H1 (cell line): ENCODE measurements around the gene IGFBP3. TPM values are rescaled to one million over a fixed set of nuclear protein-coding genes. Genes with fewer than 3 reads are reported as not detected.

ENCODE experiments used
- CTCF ChIA-PET: fragments of 300-600 bp; sonication (Branson Sonifier 250); formaldehyde crosslinking; loops from one replicate; lab custom pipeline; 2021; ENCODE audit not compliant: partially characterized antibody; lab: Charles Lee
- POLR2A ChIA-PET: fragments of 300-600 bp; sonication (Branson Sonifier 250); formaldehyde crosslinking; loops from one replicate; lab custom pipeline; 2021; ENCODE audit warnings: inconsistent platforms; ENCODE audit not compliant: partially characterized antibody; lab: Charles Lee
- DNase-seq, 2 experiments: peaks; one replicate each; pipeline versions ENCODE4 v3.0.0 to v3.0.0-alpha.2; 2010 to 2022; ENCODE audit warnings: low spot score in 2 of 2, low read depth in 1 of 2, mixed read lengths in 1 of 2
- FAIRE-seq: peaks from 2 replicates; lab custom pipeline; 2011; peaks lifted over from hg19 to GRCh38; lab: Jason Lieb, UNC
- H2AFZ ChIP-seq: 2 replicates; pipeline ENCODE4 v1.8.1; 2012; ENCODE audit warnings: low read length, inconsistent platforms
- H2AK5ac ChIP-seq: 2 replicates; pipeline ENCODE4 v1.6.1; 2013; ENCODE audit warnings: low read depth, low read length
- H2BK120ac ChIP-seq: replicated peaks from 2 replicates; pipeline ENCODE3; 2013; ENCODE audit warnings: low read depth, low read length, inconsistent platforms
- H2BK12ac ChIP-seq: 2 replicates; pipeline ENCODE4 v1.6.1; 2013; ENCODE audit warnings: low read depth, low read length
- H2BK15ac ChIP-seq: 2 replicates; pipeline ENCODE4 v1.6.1; 2013; ENCODE audit warnings: low read length
- H2BK20ac ChIP-seq: 2 replicates; pipeline ENCODE4 v1.6.1; 2013; ENCODE audit warnings: low read length
- H2BK5ac ChIP-seq: 2 replicates; pipeline ENCODE4 v1.6.1; 2013; ENCODE audit warnings: low read depth, low read length
- H3K14ac ChIP-seq: 2 replicates; pipeline ENCODE4 v1.6.1; 2013; ENCODE audit warnings: inconsistent platforms; ENCODE audit not compliant: insufficient read length
- H3K18ac ChIP-seq: 2 replicates; pipeline ENCODE4 v1.6.1; 2013; ENCODE audit warnings: low read length; ENCODE audit errors: extremely low read depth
- H3K23ac ChIP-seq: 2 replicates; pipeline ENCODE4 v1.6.1; 2013; ENCODE audit warnings: inconsistent platforms; ENCODE audit not compliant: insufficient read length
- H3K23me2 ChIP-seq: 2 replicates; pipeline ENCODE4 v1.6.1; 2013; ENCODE audit warnings: low read depth, low read length
- H3K27ac ChIP-seq: 2 replicates; pipeline ENCODE4 v1.6.1; 2011; ENCODE audit warnings: low read depth, low read length, inconsistent platforms
- H3K27me3 ChIP-seq, 4 experiments: replicated peaks in 1 of 4; 1 replicate in 1 of 4; 2 replicates in 3 of 4; pipeline versions ENCODE4 v1.6.1 to v1.8.1; 2011 to 2013; ENCODE audit warnings: low read length in 3 of 4, mild to moderate bottlenecking in 3 of 4, inconsistent platforms in 2 of 4, mixed read lengths in 2 of 4, moderate library complexity in 1 of 4; ENCODE audit not compliant: control insufficient read depth in 3 of 4, insufficient read depth in 3 of 4; ENCODE audit errors: extremely low read depth in 1 of 4
- H3K36me3 ChIP-seq, 4 experiments: 2 replicates each; pipeline versions ENCODE4 v1.6.1 to v1.8.1; 2011 to 2013; ENCODE audit warnings: mild to moderate bottlenecking in 4 of 4, low read length in 3 of 4, moderate library complexity in 2 of 4, control low read depth in 1 of 4, inconsistent platforms in 1 of 4; ENCODE audit not compliant: insufficient read depth in 4 of 4, control insufficient read depth in 2 of 4
- H3K4ac ChIP-seq: replicated peaks from 2 replicates; pipeline ENCODE3; 2013; ENCODE audit warnings: low read length, low read depth, mixed read lengths, inconsistent platforms; ENCODE audit not compliant: insufficient read length
- H3K4me1 ChIP-seq, 4 experiments: replicated peaks in 1 of 4; 1 replicate in 1 of 4; 2 replicates in 3 of 4; pipeline versions ENCODE4 v1.6.1 to v1.8.1; 2011 to 2013; ENCODE audit warnings: low read length in 3 of 4, inconsistent platforms in 2 of 4, mixed read lengths in 1 of 4; ENCODE audit not compliant: insufficient read depth in 4 of 4, control insufficient read depth in 3 of 4
- H3K4me2 ChIP-seq, 2 experiments: 2 replicates each; pipeline versions ENCODE4 v1.6.1 to v1.8.1; 2011 to 2013; ENCODE audit warnings: low read depth in 2 of 2, low read length in 2 of 2, control low read depth in 1 of 2, inconsistent platforms in 1 of 2, mild to moderate bottlenecking in 1 of 2; ENCODE audit not compliant: insufficient read depth in 1 of 2
- H3K4me3 ChIP-seq, 4 experiments: fragments of 200-600, 300-600 bp in 1 of 4; sonication (generic), shearing (Covaris generic), sonication (Bioruptor Twin) in 1 of 4; 2 replicates each; pipeline versions ENCODE4 v1.5.1 to v1.8.1; 2011 to 2016; ENCODE audit warnings: low read length in 4 of 4, low read depth in 3 of 4, control low read depth in 2 of 4, inconsistent platforms in 2 of 4, mild to moderate bottlenecking in 2 of 4, mixed read lengths in 1 of 4, moderate library complexity in 1 of 4; ENCODE audit not compliant: insufficient read depth in 2 of 4; ENCODE audit errors: extremely low read depth in 1 of 4
- H3K56ac ChIP-seq: replicated peaks from 2 replicates; pipeline ENCODE3; 2013; ENCODE audit warnings: low read depth, mild to moderate bottlenecking, mixed read lengths, low read length, inconsistent platforms; ENCODE audit not compliant: insufficient read length
- H3K79me1 ChIP-seq: 2 replicates; pipeline ENCODE4 v1.6.1; 2013; ENCODE audit warnings: low read depth, low read length, control low read depth
- H3K79me2 ChIP-seq, 2 experiments: 2 replicates each; pipeline versions ENCODE4 v1.6.1 to v1.8.1; 2012 to 2013; ENCODE audit warnings: low read length in 2 of 2, mild to moderate bottlenecking in 2 of 2, inconsistent platforms in 1 of 2; ENCODE audit not compliant: insufficient read depth in 2 of 2, control insufficient read depth in 1 of 2
- H3K9ac ChIP-seq, 4 experiments: replicated peaks in 1 of 4; 1 replicate in 1 of 4; 2 replicates in 3 of 4; pipeline versions ENCODE4 v1.6.1 to v1.8.1; 2011 to 2013; ENCODE audit warnings: low read depth in 3 of 4, low read length in 3 of 4, control low read depth in 2 of 4, mild to moderate bottlenecking in 2 of 4, moderate library complexity in 2 of 4, inconsistent platforms in 1 of 4; ENCODE audit errors: extremely low read depth in 1 of 4
- H3K9me3 ChIP-seq, 2 experiments: 2 replicates each; pipeline versions ENCODE4 v1.6.1 to v1.8.1; 2012 to 2013; ENCODE audit warnings: mild to moderate bottlenecking in 2 of 2, moderate library complexity in 2 of 2, control low read depth in 1 of 2, inconsistent platforms in 1 of 2, low read depth in 1 of 2, low read length in 1 of 2, mixed read lengths in 1 of 2; ENCODE audit not compliant: insufficient read depth in 2 of 2
- H4K20me1 ChIP-seq, 2 experiments: replicated peaks in 1 of 2; 2 replicates each; pipeline versions ENCODE3 to v1.8.1; 2011 to 2013; ENCODE audit warnings: inconsistent platforms in 2 of 2, low read length in 2 of 2, mild to moderate bottlenecking in 1 of 2; ENCODE audit not compliant: insufficient read depth in 2 of 2, control insufficient read depth in 1 of 2
- H4K5ac ChIP-seq: 2 replicates; pipeline ENCODE4 v1.6.1; 2013; ENCODE audit warnings: low read length, low read depth, mixed read lengths, inconsistent platforms; ENCODE audit not compliant: insufficient read length
- H4K8ac ChIP-seq: 2 replicates; pipeline ENCODE4 v1.8.0; 2013; ENCODE audit warnings: mild to moderate bottlenecking, moderate library complexity, low read length, inconsistent platforms; ENCODE audit not compliant: insufficient read depth; ENCODE audit errors: extremely low read depth
- H4K91ac ChIP-seq: replicated peaks from 2 replicates; pipeline ENCODE3; 2013; ENCODE audit warnings: low read length, mixed read lengths, inconsistent platforms; ENCODE audit not compliant: insufficient read length
- CEBPB ChIP-seq: IDR thresholded peaks from 2 replicates; pipeline ENCODE4 v1.6.1; 2012; ENCODE audit warnings: low read depth, low read length
- GTF2F1 ChIP-seq: IDR thresholded peaks from 2 replicates; pipeline ENCODE4 v1.6.1; 2012; ENCODE audit warnings: low read depth, low read length, improper control_type of control experiment, borderline replicate concordance
- JUND ChIP-seq: IDR thresholded peaks from 2 replicates; pipeline ENCODE4 v1.6.1; 2011; ENCODE audit warnings: mild to moderate bottlenecking, improper control_type of control experiment, low read length
- NANOG ChIP-seq: IDR thresholded peaks from 2 replicates; pipeline ENCODE4 v1.6.1; 2011; ENCODE audit warnings: low read length, low read depth, mild to moderate bottlenecking, inconsistent platforms; ENCODE audit not compliant: insufficient read depth, poor library complexity, severe bottlenecking
- RAD21 ChIP-seq, 2 experiments: IDR thresholded peaks in 1 of 2; conservative IDR thresholded peaks in 1 of 2; 2 replicates each; pipeline ENCODE4 v1.6.1; 2011; ENCODE audit warnings: low read depth in 2 of 2, low read length in 2 of 2, improper control_type of control experiment in 1 of 2, inconsistent platforms in 1 of 2, mild to moderate bottlenecking in 1 of 2, moderate library complexity in 1 of 2
- TAF1 ChIP-seq: IDR thresholded peaks from 2 replicates; pipeline ENCODE4 v1.6.1; 2011; ENCODE audit warnings: mild to moderate bottlenecking, low read depth, low read length
- TBP ChIP-seq: IDR thresholded peaks from 2 replicates; pipeline ENCODE4 v1.6.1; 2011; ENCODE audit warnings: low read depth, low read length, improper control_type of control experiment
- YY1 ChIP-seq: IDR thresholded peaks from 2 replicates; pipeline ENCODE4 v1.6.1; 2011; ENCODE audit warnings: low read depth, mild to moderate bottlenecking, low read length
- WGBS, 2 experiments: shearing (Covaris generic) in 1 of 2; methylation state at CpG; one replicate each; pipeline versions ENCODE4 v1.1.6 to v1.1.7; 2013 to 2015; ENCODE audit warnings: low lambda C conversion rate in 2 of 2, mixed read lengths in 2 of 2, inconsistent platforms in 1 of 2, low coverage in 1 of 2, missing lambda C conversion rate in 1 of 2; ENCODE audit not compliant: insufficient replicate concordance in 2 of 2, insufficient coverage in 1 of 2, insufficient read length in 1 of 2; ENCODE audit errors: extremely low coverage in 1 of 2, missing lambda C conversion rate in 1 of 2; 5-methylcytosine and 5-hydroxymethylcytosine counted together
- polyA plus RNA-seq, 7 experiments: library from polyadenylated mRNA; depleted of rRNA in 3 of 7; stranded (reverse) in 5 of 7; unstranded in 2 of 7; fragments of >200 nt in 5 of 7; fragments of 200-250 nt in 2 of 7; gene quantifications; 1 replicate in 5 of 7; 2 replicates in 1 of 7; 4 replicates in 1 of 7; pipeline versions ENCODE4 v1.2.1 to v1.2.3, GENCODE V29; 2011 to 2013; ENCODE audit warnings: missing spikeins in 2 of 7, mixed read lengths in 2 of 7
- total RNA-seq: library from RNA; stranded (reverse); fragmentation: NEBNext Ultra II Directional; extraction: Animal tissue kit (Norgen Biotek cat#: 25700); gene quantifications from 2 replicates; pipeline ENCODE4 v1.2.1, GENCODE V29; 2021
- TF ChIP-seq, protein P1 (sequence below), 3 experiments: IDR thresholded peaks; 1 replicate in 2 of 3; 2 replicates in 1 of 3; pipeline versions ENCODE4 v1.5.1 to v1.6.1; 2011; ENCODE audit warnings: low read length in 3 of 3, mild to moderate bottlenecking in 3 of 3, inconsistent platforms in 2 of 3, low read depth in 1 of 3, moderate library complexity in 1 of 3; ENCODE audit not compliant: insufficient read depth in 1 of 3; ENCODE audit errors: control extremely low read depth in 1 of 3
- TF ChIP-seq, protein P2 (sequence below): IDR thresholded peaks from 2 replicates; pipeline ENCODE4 v1.6.1; 2012; ENCODE audit warnings: inconsistent platforms

IGFBP3 gene
- total and polyA plus RNA-seq, 2 of the 8 experiments (the other 6 are each of a cell fraction or from before 2014, with no cell fraction given), result 5.5 to 12.1 TPM

DNA sequence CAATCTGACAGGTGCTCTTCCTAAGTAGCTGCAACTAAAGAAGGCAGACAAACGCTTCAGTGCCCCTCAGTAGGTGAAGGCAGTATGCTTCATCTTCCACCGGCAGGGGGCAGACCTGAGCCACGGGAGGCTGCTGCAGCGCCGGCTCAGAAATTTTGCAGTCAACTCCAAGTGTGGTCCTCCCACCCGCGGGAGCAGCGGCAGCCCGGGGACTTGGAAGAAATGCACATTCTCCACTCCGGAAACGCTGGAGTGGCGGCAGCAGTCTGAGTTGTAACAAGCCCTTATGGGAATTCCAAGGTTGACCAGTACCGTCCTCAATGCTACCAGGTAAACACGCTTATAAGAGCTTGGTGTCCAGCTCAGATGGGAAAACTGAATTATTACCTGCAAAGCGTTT, 3.4 kb downstream of the IGFBP3 start:
- no peak overlapping the region for H4K91ac ChIP-seq
- H3K9me3 ChIP-seq, result no peaks in the 10 kb centered on the region
- H2BK5ac ChIP-seq, result no peak overlapping the region
- no peak overlapping the region for H2BK20ac ChIP-seq
- no peak overlapping the region for H3K4ac ChIP-seq
- peak overlapping the region in 1 of 4 experiments; percentile 37; a peak in 2 of 8 replicates for H3K4me3 ChIP-seq
- H3K36me3 ChIP-seq, result peaks cover 0 to 6% (median 2%) of the 10 kb centered on the region in 4 experiments; a peak in 5 of 8 replicates
- H3K18ac ChIP-seq, result no peak overlapping the region
- no peak overlapping the region for H4K8ac ChIP-seq
- H2BK15ac ChIP-seq, result no peak overlapping the region
- H3K14ac ChIP-seq, result no peak overlapping the region
- peaks cover 12% of the 10 kb centered on the region for H3K23me2 ChIP-seq
- no peak overlapping the region for H2AK5ac ChIP-seq
- ChIA-PET CTCF (interaction anchor here (0.7 to 15.3 kb wide), 34 partner anchors 9 to 1269 kb away, joined by 3 to 242 read pairs (median 4); partner anchors contain the start of gene IGFBP1), POLR2A (interaction anchor here (0.6 kb wide), 2 partner anchors 30 to 198 kb away, joined by 3 read pairs; no protein-coding TSS in a partner anchor)
- no peak overlapping the region for H3K9ac ChIP-seq
- peaks cover 4 to 19% (median 5%) of the 10 kb centered on the region in 4 experiments; a peak in 6 of 7 replicates for H3K4me1 ChIP-seq
- peak overlapping the region in 1 of 2 experiments; percentile 47; a peak in 2 of 4 replicates for H3K4me2 ChIP-seq
- no peaks in the 10 kb centered on the region for H3K79me2 ChIP-seq
- H3K27me3 ChIP-seq, result peaks cover 14 to 45% (median 35%) of the 10 kb centered on the region in 4 experiments
- no peaks in the 10 kb centered on the region for H3K79me1 ChIP-seq
- TF ChIP-seq RAD21 (IDR thresholded peaks at IDR 0.05 in 1 of 2, conservative IDR thresholded peaks at IDR 0.05 in 1 of 2; ENCODE audit: low read depth in 2 of 2, low read length in 2 of 2), result peak; percentile 83 to 86
- TF ChIP-seq TAF1, result no peak
- no peak for TF ChIP-seq GTF2F1
- TF ChIP-seq YY1, result no peak
- TF ChIP-seq CEBPB, result no peak
- no peak for TF ChIP-seq JUND
- TF ChIP-seq, protein P1, sequence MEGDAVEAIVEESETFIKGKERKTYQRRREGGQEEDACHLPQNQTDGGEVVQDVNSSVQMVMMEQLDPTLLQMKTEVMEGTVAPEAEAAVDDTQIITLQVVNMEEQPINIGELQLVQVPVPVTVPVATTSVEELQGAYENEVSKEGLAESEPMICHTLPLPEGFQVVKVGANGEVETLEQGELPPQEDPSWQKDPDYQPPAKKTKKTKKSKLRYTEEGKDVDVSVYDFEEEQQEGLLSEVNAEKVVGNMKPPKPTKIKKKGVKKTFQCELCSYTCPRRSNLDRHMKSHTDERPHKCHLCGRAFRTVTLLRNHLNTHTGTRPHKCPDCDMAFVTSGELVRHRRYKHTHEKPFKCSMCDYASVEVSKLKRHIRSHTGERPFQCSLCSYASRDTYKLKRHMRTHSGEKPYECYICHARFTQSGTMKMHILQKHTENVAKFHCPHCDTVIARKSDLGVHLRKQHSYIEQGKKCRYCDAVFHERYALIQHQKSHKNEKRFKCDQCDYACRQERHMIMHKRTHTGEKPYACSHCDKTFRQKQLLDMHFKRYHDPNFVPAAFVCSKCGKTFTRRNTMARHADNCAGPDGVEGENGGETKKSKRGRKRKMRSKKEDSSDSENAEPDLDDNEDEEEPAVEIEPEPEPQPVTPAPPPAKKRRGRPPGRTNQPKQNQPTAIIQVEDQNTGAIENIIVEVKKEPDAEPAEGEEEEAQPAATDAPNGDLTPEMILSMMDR (IDR thresholded peaks at IDR 0.05; ENCODE audit: control extremely low read depth in 1 of 3, insufficient read depth in 1 of 3, low read depth in 1 of 3, low read length in 3 of 3), result peak; percentile 87 to 93 (median 89)
- no peak for TF ChIP-seq TBP
- no peak for TF ChIP-seq NANOG
- TF ChIP-seq, protein P2, sequence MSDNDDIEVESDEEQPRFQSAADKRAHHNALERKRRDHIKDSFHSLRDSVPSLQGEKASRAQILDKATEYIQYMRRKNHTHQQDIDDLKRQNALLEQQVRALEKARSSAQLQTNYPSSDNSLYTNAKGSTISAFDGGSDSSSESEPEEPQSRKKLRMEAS, result 0 out of 2 replicates have a peak, but pooled peaks have one; percentile 17
- H3K27ac ChIP-seq, result no peak overlapping the region
- H3K23ac ChIP-seq, result no peak overlapping the region
- H4K20me1 ChIP-seq, result peaks cover 2% of the 10 kb centered on the region in 2 experiments
- H3K56ac ChIP-seq, result no peak overlapping the region
- no peak overlapping the region for H2AFZ ChIP-seq
- peak; percentile 73 for FAIRE-seq
- no peak overlapping the region for H2BK12ac ChIP-seq
- peak in 1 of 2 experiments; percentile 96 for DNase-seq
- no peak overlapping the region for H2BK120ac ChIP-seq
- WGBS, 2 experiments, result 17% methylated on average over 15 of the region's 15 CpGs; no CpG with 5 or more reads in 1 of the 2 experiments
- H4K5ac ChIP-seq, result no peak overlapping the region
